GM12873 (cell line): ENCODE measurements around the gene GPRIN3.

ENCODE experiments used
- TF ChIP-seq, protein P1 (sequence below): IDR thresholded peaks from 2 replicates; pipeline ENCODE4 v1.5.1; 2012; ENCODE audit warnings: low read depth, mild to moderate bottlenecking, moderate library complexity, low read length, control low read depth; ENCODE audit not compliant: insufficient read depth; ENCODE audit errors: missing control alignments

The GPRIN3 gene

DNA sequence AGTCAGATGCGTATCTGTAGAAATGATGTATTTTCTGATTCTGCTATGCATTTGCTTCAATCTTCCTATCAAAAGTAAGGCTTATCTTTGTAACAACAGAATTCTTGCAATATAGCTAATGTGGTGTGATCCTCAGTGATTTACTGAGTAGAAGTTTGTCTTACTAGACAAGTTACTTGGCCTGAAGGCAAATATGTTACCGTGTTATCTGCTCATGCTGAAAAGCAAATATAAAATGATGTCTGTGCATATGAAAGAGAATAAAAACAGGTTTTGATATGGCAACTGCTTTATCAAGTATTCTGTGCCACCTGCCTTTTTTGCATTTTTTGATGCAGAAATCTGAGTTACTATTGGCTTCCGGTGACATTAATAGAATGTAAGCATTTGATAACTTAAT, 103.7 kb downstream of the GPRIN3 start:
- TF ChIP-seq, protein P1, sequence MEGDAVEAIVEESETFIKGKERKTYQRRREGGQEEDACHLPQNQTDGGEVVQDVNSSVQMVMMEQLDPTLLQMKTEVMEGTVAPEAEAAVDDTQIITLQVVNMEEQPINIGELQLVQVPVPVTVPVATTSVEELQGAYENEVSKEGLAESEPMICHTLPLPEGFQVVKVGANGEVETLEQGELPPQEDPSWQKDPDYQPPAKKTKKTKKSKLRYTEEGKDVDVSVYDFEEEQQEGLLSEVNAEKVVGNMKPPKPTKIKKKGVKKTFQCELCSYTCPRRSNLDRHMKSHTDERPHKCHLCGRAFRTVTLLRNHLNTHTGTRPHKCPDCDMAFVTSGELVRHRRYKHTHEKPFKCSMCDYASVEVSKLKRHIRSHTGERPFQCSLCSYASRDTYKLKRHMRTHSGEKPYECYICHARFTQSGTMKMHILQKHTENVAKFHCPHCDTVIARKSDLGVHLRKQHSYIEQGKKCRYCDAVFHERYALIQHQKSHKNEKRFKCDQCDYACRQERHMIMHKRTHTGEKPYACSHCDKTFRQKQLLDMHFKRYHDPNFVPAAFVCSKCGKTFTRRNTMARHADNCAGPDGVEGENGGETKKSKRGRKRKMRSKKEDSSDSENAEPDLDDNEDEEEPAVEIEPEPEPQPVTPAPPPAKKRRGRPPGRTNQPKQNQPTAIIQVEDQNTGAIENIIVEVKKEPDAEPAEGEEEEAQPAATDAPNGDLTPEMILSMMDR: no peak

DNA sequence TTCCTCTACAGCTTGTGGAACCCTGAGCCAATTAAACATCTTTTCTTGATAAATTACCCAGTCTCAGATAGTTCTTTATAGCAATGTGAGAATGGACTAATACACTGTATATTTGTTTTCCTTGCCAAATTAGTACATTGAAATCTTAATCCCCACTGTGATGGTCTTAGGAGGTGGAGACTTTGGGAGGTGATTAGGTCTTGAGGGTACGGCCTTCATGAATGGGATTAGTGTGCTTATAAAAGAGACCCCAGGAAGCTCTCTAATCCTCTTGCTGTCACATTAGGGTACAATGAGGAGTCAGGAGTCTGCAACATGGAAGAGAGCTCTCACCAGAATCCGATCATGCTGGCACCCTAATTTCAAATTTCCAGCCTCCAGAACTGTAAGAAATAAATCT, 109.7 kb downstream of the GPRIN3 start:
- TF ChIP-seq, protein P1: no peak

DNA sequence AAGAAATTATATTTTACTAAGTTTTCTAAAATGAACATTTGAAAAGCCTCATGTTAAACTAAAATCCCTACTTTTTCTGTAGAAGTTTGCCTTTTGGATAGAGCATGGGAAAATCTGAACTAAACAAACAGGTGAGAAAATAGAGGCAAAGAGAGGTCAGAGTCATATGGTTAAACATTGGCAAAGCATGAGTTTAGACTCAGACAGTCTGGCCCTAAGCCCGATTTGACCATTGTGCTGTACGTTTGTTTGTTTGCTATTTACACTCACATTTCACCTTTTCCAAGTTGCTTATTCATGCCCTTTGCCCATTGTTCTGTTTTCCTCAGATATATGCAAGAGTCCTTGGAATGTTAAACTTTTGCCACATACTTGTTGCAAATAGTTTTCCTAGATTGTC, 110.9 kb downstream of the GPRIN3 start:
- TF ChIP-seq, protein P1: no peak

DNA sequence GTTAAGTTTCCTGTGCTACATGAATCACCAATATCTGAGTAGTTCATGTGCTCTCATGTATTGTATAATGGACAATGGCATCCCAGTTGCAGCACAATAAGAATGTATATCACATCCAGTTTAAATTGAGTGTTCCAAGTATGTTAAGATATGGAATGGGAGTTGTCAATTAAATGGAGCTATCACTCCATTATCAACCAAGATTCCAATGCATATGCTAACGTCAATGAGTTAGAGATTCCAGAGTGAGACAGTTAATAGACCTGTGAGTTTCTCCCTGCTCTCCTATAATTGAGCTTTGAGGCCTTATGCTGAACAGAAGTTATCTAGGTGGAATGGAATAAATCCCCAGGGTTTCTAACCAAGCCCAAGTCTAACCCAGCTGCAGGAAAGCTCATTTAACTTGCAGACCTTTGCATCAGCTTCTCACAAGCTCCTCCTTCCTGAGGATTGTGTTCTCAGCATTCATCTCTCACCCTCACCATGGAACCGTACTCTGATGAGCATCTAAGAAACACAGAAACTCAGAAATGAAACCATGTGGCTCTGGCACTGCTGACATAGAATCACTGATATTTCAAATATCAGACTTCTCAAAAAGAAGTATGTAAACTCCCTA, 111.4 kb downstream of the GPRIN3 start:
- TF ChIP-seq, protein P1: no peak

DNA sequence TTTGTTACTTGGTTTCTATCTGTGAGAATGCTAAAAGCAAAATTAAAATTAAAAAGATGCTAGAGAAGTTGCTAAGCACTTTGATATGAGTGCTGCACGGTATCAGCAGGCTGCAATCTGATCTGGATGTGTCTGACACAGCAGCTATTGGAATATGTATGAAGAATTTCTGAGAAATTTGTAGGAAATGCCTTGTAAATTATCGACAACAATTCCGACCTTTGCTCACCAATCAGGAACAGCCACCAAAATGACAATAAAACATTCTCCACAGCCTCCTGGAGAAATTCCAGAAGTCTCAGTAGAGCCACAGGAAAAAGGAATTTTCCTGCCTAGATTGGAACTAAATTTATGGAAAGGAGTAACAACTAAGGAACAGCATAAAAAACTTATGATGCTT, 113.8 kb downstream of the GPRIN3 start:
- TF ChIP-seq, protein P1: no peak
